Stimulated activated CD4-positive, alpha-beta T cell treated with anti-CD3 and anti-CD28 coated beads, TNF-alpha, amount 100 ng/mL, for 24 hours (primary cell): ENCODE results near the gene FSD1L.
A peak's percentile ranks its signal among the peaks of the same experiment; 100 is the strongest.
"Not testable (repeated sequence)": the region's sequence is repeated elsewhere in the genome, so short reads cannot be mapped to it uniquely, and the experiment has no call there.

ENCODE experiments used
- DNase-seq, 3 experiments: peaks; one replicate each; pipeline ENCODE4 v3.0.0-alpha.2; 2020; ENCODE audit warnings: low read depth in 3 of 3

FSD1L gene

GRCh38 chr9:105484226-105484625, 36.4 kb downstream of the FSD1L start:
- no peak for DNase-seq

DNA sequence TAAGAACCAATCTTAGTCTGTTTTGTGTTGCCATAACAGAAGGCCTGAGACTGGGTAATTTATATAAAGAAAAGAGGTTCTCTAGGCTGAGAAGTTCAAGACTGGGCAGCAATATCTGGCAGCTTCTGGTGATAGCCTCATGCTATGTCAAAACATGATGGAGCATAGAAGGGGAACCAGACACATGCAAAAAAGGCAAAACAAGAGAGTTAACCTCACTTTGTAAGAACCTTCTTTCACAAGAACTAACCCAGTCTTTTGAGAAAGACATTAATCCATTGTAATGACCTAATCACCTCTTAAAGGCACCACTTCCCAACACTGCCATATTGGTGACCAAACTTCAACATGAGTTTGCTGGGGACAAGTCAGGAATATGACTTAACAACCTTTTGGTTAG, 37.3 kb downstream of the FSD1L start:
- DNase-seq, result no peak

GRCh38 chr9:105496826-105497225, 49.0 kb downstream of the FSD1L start:
- DNase-seq, result no peak

DNA sequence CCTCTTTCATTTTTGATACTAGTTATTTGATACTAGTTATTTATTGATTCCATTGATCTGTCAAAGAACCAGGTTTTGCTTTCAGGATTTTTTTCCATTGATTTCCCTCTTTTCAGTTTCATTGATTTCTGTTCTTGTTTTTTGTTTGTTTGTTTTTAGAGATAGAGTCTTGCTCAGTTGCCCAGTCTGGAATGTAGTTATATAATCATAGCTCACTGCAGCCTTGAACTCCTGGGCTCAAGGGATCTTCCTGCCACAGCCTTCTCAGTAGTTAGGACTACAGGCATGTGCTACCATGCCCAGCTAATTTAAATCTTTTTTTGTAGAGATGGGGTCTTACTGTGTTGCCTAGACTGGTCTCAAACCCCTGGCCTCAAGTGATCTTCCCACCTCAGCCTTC, 49.9 kb downstream of the FSD1L start:
- no peak for DNase-seq

DNA sequence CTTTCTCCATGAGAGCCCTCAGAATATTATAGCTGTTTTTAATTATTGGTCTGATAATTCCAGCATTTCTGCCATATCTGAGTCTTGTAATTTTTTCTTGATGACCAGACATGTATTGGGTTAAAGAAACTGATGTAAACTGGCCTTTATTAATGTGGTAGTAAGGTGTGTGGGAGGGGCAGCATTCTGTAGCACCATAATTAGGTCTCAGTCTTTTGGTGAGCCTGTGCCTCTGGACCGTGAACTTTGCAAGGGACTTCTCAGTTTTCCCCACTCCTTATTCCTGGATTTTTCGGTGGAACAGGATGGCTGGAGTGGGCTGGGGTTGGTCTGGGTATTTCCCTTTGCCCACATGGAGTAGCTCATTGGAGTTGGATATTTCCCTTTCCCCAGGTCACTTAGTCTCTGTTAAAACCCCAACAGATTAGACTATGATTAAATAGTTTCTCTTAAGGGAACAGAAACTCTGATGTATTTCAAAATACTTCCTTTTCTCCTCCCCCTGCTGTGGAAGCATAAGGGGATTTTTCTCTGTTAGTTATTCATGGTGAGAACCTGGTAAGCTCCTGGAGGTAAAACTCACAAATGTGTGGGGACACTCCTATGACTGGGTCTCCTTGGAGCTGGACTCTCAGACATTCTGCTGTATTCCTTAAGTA, 52.4 kb downstream of the FSD1L start:
- no peak for DNase-seq

- DNase-seq, result no peak
Observed at GRCh38 chr9:105501414-105501813, 53.6 kb downstream of the FSD1L start.

GRCh38 chr9:105502276-105502675, 54.4 kb downstream of the FSD1L start:
- DNase-seq, result no peak

- no peak for DNase-seq
Observed at GRCh38 chr9:105503881-105504280, 56.0 kb downstream of the FSD1L start.

DNA sequence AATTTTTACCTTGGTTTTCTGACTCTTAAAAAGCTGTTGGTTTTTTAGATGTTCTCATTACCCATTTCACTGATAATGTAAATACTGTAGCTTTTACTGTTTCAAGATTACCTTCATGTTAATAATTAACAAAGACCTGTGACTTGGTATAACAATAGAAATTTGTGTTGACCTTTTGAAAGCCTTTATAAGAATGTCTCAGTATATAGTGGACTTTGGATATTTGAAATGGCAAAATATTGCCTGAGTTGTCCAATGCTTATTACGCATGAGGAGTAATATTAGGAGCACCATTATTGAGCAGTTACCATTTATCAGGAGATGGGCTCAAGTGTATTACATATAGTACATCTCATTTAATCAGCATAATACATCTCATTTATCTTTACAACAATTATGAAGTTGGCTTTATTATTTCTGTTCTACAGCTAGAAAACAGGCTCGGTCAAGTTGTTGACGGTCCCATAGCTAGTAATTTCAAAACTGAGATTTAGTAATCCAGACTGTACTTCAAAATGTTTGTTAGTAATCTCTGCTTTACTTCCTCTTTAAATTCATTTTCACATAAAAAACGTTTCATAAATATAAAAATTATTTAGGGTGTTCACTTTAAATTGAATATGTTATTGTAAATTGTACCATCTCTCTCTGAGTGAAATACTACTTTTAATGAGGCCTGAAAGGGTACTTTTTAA, 59.4 kb downstream of the FSD1L start:
- DNase-seq, result no peak

GRCh38 chr9:105508530-105508929, 60.7 kb downstream of the FSD1L start:
- no peak for DNase-seq

DNA sequence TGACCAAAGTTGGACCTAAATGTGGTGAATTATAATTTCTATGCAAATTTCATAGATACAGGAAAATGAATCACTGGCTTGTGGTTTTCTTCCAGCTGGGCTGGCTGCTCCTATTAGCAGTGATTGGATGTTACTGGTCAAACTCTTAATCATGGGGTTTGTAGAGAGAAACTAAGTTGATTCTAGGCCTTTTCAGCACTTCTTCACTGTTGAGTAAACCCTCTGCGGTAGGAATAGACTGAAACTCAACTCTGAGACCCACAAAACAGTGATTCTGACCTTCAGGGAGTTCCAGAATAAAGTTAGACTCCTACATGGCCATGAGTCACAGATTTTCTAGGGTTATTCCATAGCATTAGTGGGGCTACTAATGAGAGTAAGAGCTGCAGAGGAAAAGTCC, 62.2 kb downstream of the FSD1L start:
- no peak for DNase-seq

GRCh38 chr9:105511446-105511845, 63.6 kb downstream of the FSD1L start:
- no peak for DNase-seq

GRCh38 chr9:105515811-105516413, 68.1 kb downstream of the FSD1L start:
- no peak for DNase-seq

DNA sequence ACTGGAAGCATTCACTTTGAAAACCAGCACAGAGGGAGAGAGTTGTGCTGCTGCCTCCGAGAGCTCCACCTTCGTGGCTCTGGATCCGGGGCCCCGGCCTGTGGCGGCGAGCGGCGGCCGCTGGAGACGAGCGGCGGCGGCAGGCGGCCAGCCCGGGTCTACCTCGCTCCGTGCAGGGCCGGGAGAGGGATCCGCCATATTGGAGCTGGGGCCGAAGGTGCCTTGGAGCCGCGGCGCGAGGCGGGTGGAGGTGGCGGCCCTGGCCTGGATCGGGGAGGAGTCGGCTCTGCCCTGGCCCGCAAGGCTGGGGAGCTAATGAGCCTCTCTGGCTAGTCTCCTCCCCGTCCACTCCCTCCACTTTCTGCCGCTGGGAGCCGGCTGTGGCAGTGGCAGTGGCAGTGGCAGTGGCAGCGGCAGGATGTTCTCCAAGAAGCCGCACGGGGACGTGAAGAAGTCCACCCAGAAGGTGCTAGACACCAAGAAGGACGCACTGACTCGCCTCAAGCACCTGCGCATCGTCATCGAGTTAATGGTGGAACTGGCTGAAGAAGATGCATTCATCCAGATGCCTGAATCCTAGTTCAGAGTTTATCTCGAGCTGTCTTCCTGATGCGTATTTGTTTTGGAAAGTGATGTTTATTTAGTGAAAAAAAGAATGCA, 72.0 kb downstream of the FSD1L start:
- peak in 1 of 3 experiments; percentile 22 for DNase-seq

DNA sequence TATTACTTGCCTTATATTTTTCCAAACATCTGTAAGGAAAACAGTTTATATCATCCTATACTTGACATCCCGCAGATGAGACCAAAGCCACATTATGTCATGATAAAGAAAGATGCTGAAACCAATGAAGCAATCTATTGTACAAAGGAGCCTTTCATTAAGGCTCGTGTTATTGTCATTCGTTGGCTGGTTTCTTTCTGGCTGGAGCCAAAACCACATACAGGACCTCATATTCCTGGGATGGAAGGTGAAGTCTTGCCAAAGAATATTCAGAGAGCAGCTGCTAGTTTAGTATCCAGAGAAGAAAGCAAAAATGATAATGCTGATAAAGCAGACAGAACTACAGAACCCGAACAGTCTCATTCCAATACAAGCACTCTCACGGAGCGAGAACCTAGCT, 73.2 kb downstream of the FSD1L start:
- not testable (repeated sequence) for DNase-seq

DNA sequence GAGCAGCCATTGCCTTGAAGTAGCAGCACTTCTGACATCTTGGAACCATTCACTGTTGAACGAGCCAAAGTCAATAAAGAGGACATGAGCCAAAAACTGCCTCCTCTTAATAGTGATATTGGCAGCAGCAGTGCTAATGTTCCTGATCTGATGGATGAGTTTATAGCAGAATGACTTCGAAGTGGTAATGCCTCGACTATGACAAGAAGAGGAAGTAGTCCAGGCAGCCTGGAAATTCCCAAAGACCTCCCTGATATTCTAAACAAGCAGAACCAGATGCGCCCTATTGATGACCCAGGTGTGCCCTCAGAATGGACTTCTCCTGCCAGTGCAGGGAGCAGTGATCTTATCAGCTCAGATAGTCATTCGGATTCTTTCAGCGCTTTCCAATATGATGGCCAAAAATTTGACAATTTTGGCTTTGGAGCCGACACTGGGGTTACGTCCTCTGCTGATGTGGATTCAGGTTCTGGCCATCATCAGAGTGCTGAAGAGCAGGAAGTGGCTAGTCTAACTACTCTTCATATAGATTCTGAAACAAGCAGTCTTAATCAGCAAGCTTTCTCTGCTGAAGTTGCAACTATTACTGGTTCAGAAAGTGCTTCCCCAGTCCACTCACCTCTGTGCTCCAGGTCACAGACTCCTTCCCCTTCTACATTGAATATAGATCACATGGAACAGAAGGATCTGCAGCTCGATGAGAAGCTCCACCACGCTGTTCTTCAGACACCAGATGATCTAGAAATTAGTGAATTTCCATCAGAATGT, 75.0 kb downstream of the FSD1L start:
- DNase-seq, result not testable (repeated sequence)

- no peak for DNase-seq
Observed at GRCh38 chr9:105531530-105531929, 83.7 kb downstream of the FSD1L start.

- no peak for DNase-seq
Observed at GRCh38 chr9:105535920-105536668, 88.3 kb downstream of the FSD1L start.

- no peak for DNase-seq
Observed at GRCh38 chr9:105539452-105539851, 91.6 kb downstream of the FSD1L start.

DNA sequence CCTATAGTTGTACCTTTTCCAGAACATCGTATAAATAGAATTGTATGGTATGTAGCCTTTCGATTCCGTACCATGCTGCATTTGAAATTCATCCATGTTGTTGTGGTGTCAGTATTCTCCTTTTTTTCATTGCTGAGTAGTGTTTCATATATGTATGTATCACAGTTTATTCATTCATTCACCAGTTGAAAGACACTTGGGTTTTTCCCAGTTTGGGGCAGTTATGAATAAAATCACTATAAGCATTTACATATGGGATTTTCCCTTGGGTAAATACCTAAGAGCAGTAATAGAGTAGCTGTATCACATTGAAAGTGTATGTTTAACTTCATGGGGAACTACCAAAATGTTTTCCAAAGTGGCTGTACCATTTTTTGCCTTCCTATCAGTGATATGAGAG, 94.0 kb downstream of the FSD1L start:
- DNase-seq, result no peak

DNA sequence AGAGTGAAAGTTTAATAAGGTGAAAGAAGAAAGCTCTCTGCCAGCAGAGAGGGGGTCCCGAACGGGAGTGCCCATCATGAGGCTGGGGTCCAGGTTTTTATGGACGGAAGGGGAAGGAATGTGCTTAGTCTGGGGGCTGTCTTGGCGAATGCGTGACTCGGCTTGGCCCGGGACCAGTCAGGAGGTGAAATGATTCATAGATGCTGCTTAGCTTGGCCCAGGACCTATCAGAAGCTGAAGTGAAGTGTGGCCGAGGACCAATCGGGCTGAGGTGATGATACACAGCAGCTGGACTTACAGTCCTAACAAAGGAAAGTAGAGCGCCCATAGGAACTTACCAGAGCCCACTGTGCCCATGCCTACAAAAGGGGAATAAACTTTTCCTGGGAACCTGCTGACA, 106.2 kb downstream of the FSD1L start:
- DNase-seq, result no peak
